Nephron progenitor cell (in vitro differentiated cells): ENCODE data around the gene MLIP.

Source experiments
- DNase-seq: peaks from one replicate; pipeline ENCODE4 v3.0.0; 2021
- H3K27ac Mint-ChIP-seq: 2 replicates; pipeline ENCODE4 v1.8.0; 2021; ENCODE audit warnings: mild to moderate bottlenecking, moderate library complexity, mixed read lengths
- H3K27me3 Mint-ChIP-seq: 2 replicates; pipeline ENCODE4 v1.8.0; 2021; ENCODE audit warnings: mild to moderate bottlenecking, low read depth, mixed read lengths; ENCODE audit not compliant: poor library complexity
- H3K36me3 Mint-ChIP-seq: 2 replicates; pipeline ENCODE4 v1.8.0; 2021; ENCODE audit warnings: low read depth, mixed read lengths
- H3K4me1 Mint-ChIP-seq: 2 replicates; pipeline ENCODE4 v1.8.0; 2021; ENCODE audit warnings: mixed read lengths
- H3K4me3 Mint-ChIP-seq: 2 replicates; pipeline ENCODE4 v1.8.0; 2021; ENCODE audit warnings: mild to moderate bottlenecking, moderate library complexity, mixed read lengths
- H3K9me3 Mint-ChIP-seq: 2 replicates; pipeline ENCODE4 v1.8.0; 2021; ENCODE audit warnings: mild to moderate bottlenecking, moderate library complexity, mixed read lengths
- TF ChIP-seq, protein P1 (sequence below): fragments of 200-600 bp; sonication (generic); IDR thresholded peaks from 2 replicates; pipeline ENCODE4 v1.5.0; 2021; ENCODE audit warnings: antibody characterized with exemption

MLIP gene

DNA sequence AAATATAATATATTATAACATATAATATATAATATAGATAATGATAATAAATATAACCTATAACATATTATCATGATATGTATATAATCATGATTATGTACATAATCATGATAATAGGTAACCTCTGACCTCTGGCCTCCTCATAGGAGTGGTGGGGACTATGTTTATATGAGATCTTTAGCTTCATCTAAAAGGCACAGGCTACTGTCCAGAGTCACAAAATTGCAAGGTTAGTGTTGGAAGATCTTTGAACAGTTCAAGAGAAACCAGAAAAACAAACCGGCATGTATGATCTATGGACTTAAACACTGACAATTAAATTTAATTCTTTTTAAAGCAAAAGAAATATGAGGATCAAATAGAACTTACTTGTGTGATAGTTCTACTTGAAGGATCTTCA, 141.3 kb downstream of the MLIP start:
- TF ChIP-seq, protein P1, sequence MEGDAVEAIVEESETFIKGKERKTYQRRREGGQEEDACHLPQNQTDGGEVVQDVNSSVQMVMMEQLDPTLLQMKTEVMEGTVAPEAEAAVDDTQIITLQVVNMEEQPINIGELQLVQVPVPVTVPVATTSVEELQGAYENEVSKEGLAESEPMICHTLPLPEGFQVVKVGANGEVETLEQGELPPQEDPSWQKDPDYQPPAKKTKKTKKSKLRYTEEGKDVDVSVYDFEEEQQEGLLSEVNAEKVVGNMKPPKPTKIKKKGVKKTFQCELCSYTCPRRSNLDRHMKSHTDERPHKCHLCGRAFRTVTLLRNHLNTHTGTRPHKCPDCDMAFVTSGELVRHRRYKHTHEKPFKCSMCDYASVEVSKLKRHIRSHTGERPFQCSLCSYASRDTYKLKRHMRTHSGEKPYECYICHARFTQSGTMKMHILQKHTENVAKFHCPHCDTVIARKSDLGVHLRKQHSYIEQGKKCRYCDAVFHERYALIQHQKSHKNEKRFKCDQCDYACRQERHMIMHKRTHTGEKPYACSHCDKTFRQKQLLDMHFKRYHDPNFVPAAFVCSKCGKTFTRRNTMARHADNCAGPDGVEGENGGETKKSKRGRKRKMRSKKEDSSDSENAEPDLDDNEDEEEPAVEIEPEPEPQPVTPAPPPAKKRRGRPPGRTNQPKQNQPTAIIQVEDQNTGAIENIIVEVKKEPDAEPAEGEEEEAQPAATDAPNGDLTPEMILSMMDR = no peak
- H3K27me3 Mint-ChIP-seq = no peaks in the 10 kb centered on the region
- H3K4me3 Mint-ChIP-seq = no peak overlapping the region
- H3K27ac Mint-ChIP-seq = no peak overlapping the region
- DNase-seq = no peak
- H3K9me3 Mint-ChIP-seq = no peaks in the 10 kb centered on the region
- H3K36me3 Mint-ChIP-seq = no peaks in the 10 kb centered on the region
- no peaks in the 10 kb centered on the region for H3K4me1 Mint-ChIP-seq

- Mint-ChIP-seq H3K27me3 (no peaks in the 10 kb centered on the region), H3K36me3 (no peaks in the 10 kb centered on the region), H3K9me3 (no peaks in the 10 kb centered on the region), H3K4me1 (no peaks in the 10 kb centered on the region), H3K27ac (no peak overlapping the region), H3K4me3 (no peak overlapping the region)
- TF ChIP-seq, protein P1 = no peak
- no peak for DNase-seq
Measured at GRCh38 chr6:54252916-54253315, 141.7 kb downstream of the MLIP start.

DNA sequence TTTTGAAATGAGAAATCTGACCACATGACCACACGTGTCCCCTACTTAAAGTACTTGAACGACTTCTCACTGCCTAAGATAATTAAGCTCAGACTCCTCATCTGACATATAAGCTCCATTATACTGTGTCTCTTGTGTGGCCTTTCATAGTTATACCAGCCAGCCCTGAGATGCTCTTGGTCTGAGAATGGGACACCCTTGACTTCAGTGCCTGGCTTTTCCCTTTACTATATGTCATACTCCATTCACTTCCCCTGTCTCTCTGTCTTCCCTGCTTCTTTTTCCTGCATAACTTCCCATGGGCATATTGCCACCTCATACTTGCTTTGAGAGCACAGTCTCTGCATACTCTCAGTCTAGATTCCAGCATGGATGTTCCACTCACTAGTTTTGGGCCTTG, 143.6 kb downstream of the MLIP start:
- H3K9me3 Mint-ChIP-seq = no peaks in the 10 kb centered on the region
- TF ChIP-seq, protein P1 = no peak
- H3K4me1 Mint-ChIP-seq = no peaks in the 10 kb centered on the region
- no peak overlapping the region for H3K4me3 Mint-ChIP-seq
- no peaks in the 10 kb centered on the region for H3K27me3 Mint-ChIP-seq
- no peak overlapping the region for H3K27ac Mint-ChIP-seq
- H3K36me3 Mint-ChIP-seq = no peaks in the 10 kb centered on the region
- no peak for DNase-seq

- Mint-ChIP-seq H3K27me3 (no peaks in the 10 kb centered on the region), H3K36me3 (no peaks in the 10 kb centered on the region), H3K4me1 (no peaks in the 10 kb centered on the region), H3K4me3 (no peak overlapping the region), H3K9me3 (no peaks in the 10 kb centered on the region), H3K27ac (no peak overlapping the region)
- DNase-seq = no peak
- TF ChIP-seq, protein P1 = no peak
Measured at GRCh38 chr6:54255886-54256285, 144.6 kb downstream of the MLIP start.

DNA sequence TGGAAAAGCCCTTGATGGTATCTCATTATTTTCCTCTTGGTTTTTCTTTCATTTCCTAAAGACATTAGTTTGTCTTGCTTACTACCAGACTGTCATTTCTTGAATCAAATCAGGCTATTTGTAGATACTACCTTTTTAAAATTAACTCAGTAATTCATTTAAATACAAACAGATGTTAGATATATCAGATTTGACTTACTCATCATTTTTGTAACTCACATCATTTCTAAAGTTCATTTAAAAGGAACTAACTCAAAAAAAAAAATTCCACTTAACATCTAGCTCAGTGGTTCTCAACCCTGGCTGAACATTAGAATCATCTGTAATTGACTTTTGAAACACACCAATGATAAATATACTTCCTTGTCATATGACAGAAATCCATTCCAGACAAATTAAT, 148.8 kb downstream of the MLIP start:
- H3K4me3 Mint-ChIP-seq = no peak overlapping the region
- no peaks in the 10 kb centered on the region for H3K9me3 Mint-ChIP-seq

GRCh38 chr6:54262499-54262898, 151.3 kb downstream of the MLIP start:
- Mint-ChIP-seq H3K27ac (no peak overlapping the region), H3K9me3 (no peaks in the 10 kb centered on the region), H3K27me3 (no peaks in the 10 kb centered on the region), H3K36me3 (no peaks in the 10 kb centered on the region), H3K4me1 (no peaks in the 10 kb centered on the region), H3K4me3 (no peak overlapping the region)
- DNase-seq = no peak
- TF ChIP-seq, protein P1 = no peak

More for the DNA sequence above, 148.8 kb downstream of the MLIP start:
- TF ChIP-seq, protein P1 = no peak
- Mint-ChIP-seq H3K27ac (no peak overlapping the region), H3K4me1 (no peaks in the 10 kb centered on the region), H3K36me3 (no peaks in the 10 kb centered on the region), H3K27me3 (no peaks in the 10 kb centered on the region)
- no peak for DNase-seq
